ENCODE results near the gene PTCH2.

GRCh38 chr1:44870096-44870495 lies 27.0 kb upstream of the PTCH2 start:
- TF ChIP-seq POLR2A (IDR thresholded peaks at IDR 0.05) (no peak), CTCF (IDR thresholded peaks at IDR 0.05) (no peak), POLR2AphosphoS5 (IDR thresholded peaks at IDR 0.05) (no peak), EP300 (IDR thresholded peaks at IDR 0.05) (no peak)
